Esophagus (tissue), 2 donors: ENCODE results near the gene XPO6. TPM values are rescaled to one million over a fixed set of nuclear protein-coding genes. Genes with fewer than 3 reads are reported as not detected.
A peak's percentile ranks its signal among the peaks of the same experiment; 100 is the strongest.

Experiments
- H3K27ac ChIP-seq, 2 donors: one replicate each; pipeline ENCODE4 v1.5.1; 2013; ENCODE audit warnings: low read depth in 2 of 2, mild to moderate bottlenecking in 2 of 2, inconsistent platforms in 1 of 2, low read length in 1 of 2, moderate library complexity in 1 of 2
- H3K27me3 ChIP-seq, 2 donors: one replicate each; pipeline ENCODE4 v1.6.1; 2013; ENCODE audit warnings: low read length in 2 of 2, control low read depth in 1 of 2, mild to moderate bottlenecking in 1 of 2; ENCODE audit not compliant: insufficient read depth in 2 of 2, control insufficient read depth in 1 of 2
- H3K36me3 ChIP-seq, 2 donors: one replicate each; pipeline ENCODE4 v1.6.1; 2013; ENCODE audit warnings: low read length in 1 of 2; ENCODE audit not compliant: control insufficient read depth in 2 of 2, insufficient read depth in 2 of 2
- H3K4me1 ChIP-seq, 2 donors: one replicate each; pipeline ENCODE4 v1.6.1; 2013; ENCODE audit warnings: low read length in 1 of 2; ENCODE audit not compliant: control insufficient read depth in 2 of 2, insufficient read depth in 2 of 2
- H3K4me3 ChIP-seq, 2 donors: one replicate each; pipeline ENCODE4 v1.5.1; 2013; ENCODE audit warnings: low read length in 2 of 2, mild to moderate bottlenecking in 2 of 2, low read depth in 1 of 2, moderate library complexity in 1 of 2
- H3K9me3 ChIP-seq, 2 donors: one replicate each; pipeline ENCODE4 v1.6.1; 2013; ENCODE audit warnings: mild to moderate bottlenecking in 2 of 2, low read depth in 1 of 2, low read length in 1 of 2, moderate library complexity in 1 of 2; ENCODE audit not compliant: control insufficient read depth in 2 of 2, insufficient read depth in 1 of 2
- WGBS, 2 donors: extraction: QIAGEN DNeasy Blood & Tissue Kit; methylation state at CpG; one replicate each; pipeline ENCODE4 v1.1.7; 2013; 5-methylcytosine and 5-hydroxymethylcytosine counted together
- polyA plus RNA-seq, 2 donors: library from polyadenylated mRNA; stranded (reverse); fragments of 200-250 nt; gene quantifications; one replicate each; pipeline ENCODE4 v1.2.3, GENCODE V29; 2013
- donor health status: healthy with polysubstance abuse.
- donor health status: Bipolar disorder and iron deficiency.

The XPO6 gene
- polyA plus RNA-seq, 2 donors: 50.6 to 52.1 TPM

DNA sequence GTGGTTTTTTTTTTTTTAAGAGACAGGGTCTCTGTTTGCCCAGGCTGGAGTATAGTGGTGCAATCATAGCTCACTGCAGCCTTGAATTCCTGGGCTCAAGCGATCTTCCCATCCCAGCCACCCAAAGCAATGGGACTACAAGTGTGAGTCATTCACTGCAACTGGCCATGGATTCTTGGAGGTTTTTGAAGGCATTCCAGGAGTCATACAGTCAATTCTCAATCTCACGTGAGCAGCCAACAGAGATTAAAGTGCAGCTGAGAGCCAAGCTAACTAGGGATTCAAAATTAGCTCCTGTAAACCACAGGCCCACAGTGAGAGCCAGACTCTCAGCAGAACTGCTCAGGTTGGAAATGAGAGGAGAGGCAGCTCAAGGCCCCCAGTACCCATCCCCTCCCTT, 30.2 kb downstream of the XPO6 start:
- Histone ChIP-seq H3K9me3 (no peaks in the 10 kb centered on the region), H3K4me1 (peaks cover 4 to 5% of the 10 kb centered on the region in 2 donors), H3K27me3 (no peaks in the 10 kb centered on the region), H3K27ac (peak overlapping the region in 1 of 2 donors; percentile 9), H3K4me3 (no peak overlapping the region), H3K36me3 (no peaks in the 10 kb centered on the region)
- WGBS, 2 donors: 24 to 25% methylated on average over 2 of the region's 2 CpGs

DNA sequence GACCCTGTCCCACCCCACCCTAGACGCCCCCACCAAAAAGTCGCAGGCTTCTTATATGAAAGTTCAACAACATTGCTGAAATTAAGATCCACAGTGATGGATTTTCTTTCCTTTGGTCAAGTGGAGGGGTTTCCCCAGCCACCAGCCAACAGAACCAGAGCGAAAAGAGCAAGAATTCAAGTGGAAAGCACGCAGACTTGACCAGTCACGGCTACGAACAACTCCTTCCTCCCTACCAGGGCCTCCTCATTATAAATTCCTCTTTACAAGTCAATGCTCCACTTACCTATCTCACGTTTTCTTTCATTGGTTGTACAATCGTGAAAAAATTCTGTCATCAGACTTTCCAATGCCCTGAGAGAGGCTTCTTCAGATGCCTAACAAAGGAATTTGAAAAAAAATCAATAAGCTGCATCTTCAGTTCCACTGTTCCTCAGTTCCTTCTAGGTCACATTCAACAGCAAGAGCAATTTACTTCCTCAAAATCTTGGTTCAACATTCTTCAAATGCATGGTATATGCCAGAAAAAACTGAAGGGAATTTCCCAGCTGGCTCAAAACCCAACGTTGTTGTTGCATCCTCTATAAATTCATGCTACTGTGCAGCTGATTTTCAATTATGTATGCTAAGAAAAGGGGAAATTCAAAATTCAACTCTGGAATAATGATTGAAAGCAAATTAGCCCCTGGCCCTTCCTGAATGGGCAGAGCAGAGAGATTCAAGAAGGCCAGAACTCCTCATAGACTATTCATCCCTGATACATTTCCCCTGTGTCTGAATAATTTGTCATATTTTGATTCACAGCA, 30.9 kb downstream of the XPO6 start:
- H3K27ac ChIP-seq: no peak overlapping the region
- H3K9me3 ChIP-seq: no peaks in the 10 kb centered on the region
- H3K27me3 ChIP-seq: no peaks in the 10 kb centered on the region
- WGBS, 2 donors: 71 to 76% methylated on average over 9 of the region's 9 CpGs
- H3K4me1 ChIP-seq: peaks cover 4 to 5% of the 10 kb centered on the region in 2 donors
- no peak overlapping the region for H3K4me3 ChIP-seq
- H3K36me3 ChIP-seq: no peaks in the 10 kb centered on the region

DNA sequence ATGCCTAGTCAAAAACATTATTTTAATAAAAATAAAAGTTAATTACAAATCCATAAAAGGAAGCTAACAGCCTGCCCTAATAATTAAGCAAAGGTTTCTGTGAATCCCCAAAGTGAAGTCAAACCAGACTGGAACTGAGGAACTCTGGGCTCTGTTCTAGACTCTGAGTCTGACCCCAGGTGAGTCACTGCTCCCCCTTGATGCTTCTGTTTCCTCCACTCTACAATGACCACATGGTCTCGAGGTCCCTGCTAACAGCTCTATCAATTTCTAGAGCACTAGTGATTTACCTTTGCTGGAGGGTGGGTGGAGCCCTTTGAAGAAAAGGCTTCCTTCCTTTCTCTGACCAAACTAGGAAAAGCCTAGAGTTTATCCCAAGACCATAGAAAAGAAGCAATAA, 32.4 kb downstream of the XPO6 start:
- Histone ChIP-seq H3K9me3 (no peaks in the 10 kb centered on the region), H3K4me1 (peaks cover 4 to 5% of the 10 kb centered on the region in 2 donors), H3K36me3 (peaks cover 6% of the 10 kb centered on the region in 2 donors), H3K27ac (no peak overlapping the region), H3K27me3 (no peaks in the 10 kb centered on the region), H3K4me3 (no peak overlapping the region)
- WGBS, 2 donors: 79 to 84% methylated on average over 1 of the region's 1 CpG

DNA sequence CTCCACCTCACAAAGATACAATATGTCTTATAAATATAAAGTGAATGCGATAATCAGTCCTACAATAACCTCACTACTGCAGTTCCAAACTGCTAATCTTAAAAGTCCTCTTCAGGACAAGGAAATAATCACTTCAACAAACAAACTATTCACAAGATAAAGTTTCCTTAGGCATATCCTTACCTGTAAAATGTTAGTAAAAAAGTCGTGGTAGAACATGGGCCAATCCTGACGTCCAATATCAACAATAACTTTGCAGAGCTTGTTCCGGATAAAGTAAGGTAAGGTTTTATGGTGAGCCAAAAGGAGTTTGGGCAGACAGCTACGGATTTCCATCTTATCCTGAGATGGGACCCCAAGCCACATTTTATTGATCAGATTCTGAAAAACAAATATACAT, 36.0 kb downstream of the XPO6 start:
- no peaks in the 10 kb centered on the region for H3K4me1 ChIP-seq
- H3K36me3 ChIP-seq: peaks cover 11 to 14% of the 10 kb centered on the region in 2 donors
- WGBS, 2 donors: 80 to 90% methylated on average over 5 of the region's 5 CpGs
- H3K4me3 ChIP-seq: no peak overlapping the region
- H3K27ac ChIP-seq: no peak overlapping the region
- no peaks in the 10 kb centered on the region for H3K27me3 ChIP-seq
- H3K9me3 ChIP-seq: no peaks in the 10 kb centered on the region

DNA sequence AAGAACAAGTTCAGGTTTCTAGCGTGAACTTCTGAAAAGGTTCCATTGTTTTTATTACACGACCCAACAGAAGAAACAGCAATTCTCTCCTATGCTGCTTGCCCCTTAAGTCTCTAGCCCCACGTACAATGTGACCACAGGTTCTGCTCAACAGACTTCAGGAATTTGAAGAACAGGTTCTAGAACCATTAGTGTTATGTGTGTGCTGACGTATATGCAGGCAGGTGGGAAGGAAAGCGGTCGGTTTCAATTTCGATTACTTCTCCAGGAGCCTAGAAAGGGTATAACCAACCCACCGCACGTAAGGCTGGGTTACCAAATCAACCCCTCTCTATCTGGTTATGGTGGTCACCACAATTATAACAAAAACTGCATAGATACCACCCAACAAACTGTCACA, 39.4 kb downstream of the XPO6 start:
- Histone ChIP-seq H3K36me3 (peaks cover 18 to 25% of the 10 kb centered on the region in 2 donors), H3K4me1 (no peaks in the 10 kb centered on the region), H3K27ac (no peak overlapping the region), H3K9me3 (no peaks in the 10 kb centered on the region), H3K27me3 (no peaks in the 10 kb centered on the region), H3K4me3 (no peak overlapping the region)
- WGBS, 2 donors: 78 to 81% methylated on average over 9 of the region's 9 CpGs

DNA sequence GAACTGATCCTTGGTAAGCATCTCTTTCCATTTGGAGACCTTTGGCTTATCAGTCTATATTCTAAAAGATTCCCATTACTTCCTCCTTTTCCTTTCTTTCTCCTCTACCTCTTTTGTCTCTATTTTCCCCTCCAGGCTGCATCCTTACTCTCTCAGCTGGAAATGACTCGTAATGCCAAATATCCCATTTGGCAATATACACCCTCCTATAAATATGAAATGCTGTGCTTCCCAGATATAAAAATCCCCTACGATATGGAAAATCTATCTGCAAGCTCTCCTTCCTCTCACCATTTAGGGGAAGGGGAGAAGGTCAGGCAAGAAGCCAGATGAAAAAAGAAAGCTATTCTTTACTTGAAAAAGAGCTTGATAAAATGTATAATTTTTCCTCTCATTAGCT, 39.9 kb downstream of the XPO6 start:
- Histone ChIP-seq H3K27ac (no peak overlapping the region), H3K4me1 (peaks cover 0 to 2% of the 10 kb centered on the region in 2 donors), H3K4me3 (no peak overlapping the region), H3K36me3 (peaks cover 18 to 30% of the 10 kb centered on the region in 2 donors), H3K9me3 (no peaks in the 10 kb centered on the region), H3K27me3 (no peaks in the 10 kb centered on the region)
- WGBS, 2 donors: 82 to 93% methylated on average over 2 of the region's 2 CpGs

DNA sequence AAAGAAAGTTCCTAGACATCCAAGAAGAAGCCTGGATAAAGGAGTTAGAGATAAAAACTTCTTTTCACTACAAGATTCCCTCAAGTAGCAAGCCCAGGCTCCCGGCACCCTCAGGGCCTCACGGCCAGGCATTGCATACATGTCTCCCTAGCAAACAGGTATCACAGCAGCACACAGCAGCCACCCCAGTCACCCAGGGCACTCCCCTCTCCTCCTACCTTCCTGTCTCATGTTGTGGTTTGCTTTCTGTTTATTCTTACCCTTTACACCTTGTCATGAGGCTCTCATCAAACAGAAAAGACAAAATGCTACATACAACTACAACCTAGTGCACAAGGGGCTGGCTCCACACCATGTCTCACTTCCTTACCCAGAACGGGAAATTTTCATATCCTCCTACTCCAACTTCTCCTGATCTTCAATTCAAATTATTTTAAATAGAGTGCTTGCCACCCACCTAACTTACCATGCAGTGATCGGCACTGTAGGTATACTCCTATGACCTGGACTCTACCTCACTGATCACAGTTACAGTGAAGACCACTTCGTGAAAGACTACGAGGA, 42.7 kb downstream of the XPO6 start:
- Histone ChIP-seq H3K4me1 (peaks cover 0 to 4% of the 10 kb centered on the region in 2 donors), H3K27ac (no peak overlapping the region), H3K36me3 (peaks cover 16 to 27% of the 10 kb centered on the region in 2 donors), H3K4me3 (no peak overlapping the region), H3K27me3 (no peaks in the 10 kb centered on the region), H3K9me3 (no peaks in the 10 kb centered on the region)
- WGBS, 2 donors: 84 to 91% methylated on average over 6 of the region's 6 CpGs

DNA sequence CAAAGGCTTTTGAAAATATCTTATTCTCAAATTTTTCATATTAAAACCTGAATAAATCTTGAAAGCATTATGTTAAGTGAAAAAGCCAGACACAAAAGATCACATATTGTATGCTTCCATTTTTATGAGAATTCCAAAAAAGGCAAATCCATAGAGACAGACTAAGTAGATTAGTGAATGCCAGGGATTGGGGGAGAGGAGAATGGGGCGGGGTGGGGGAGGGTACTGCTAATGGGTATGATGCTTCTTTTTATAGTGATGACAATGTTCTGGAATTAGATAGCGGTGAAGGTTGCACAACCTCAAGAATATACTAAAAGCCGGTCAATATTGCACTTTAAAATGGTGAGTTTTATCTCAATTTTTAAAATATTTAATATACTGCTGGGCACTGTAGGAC, 44.0 kb downstream of the XPO6 start:
- WGBS, 2 donors: 96 to 99% methylated on average over 3 of the region's 3 CpGs
- H3K27ac ChIP-seq: no peak overlapping the region
- H3K4me3 ChIP-seq: no peak overlapping the region
- peaks cover 0 to 4% of the 10 kb centered on the region in 2 donors for H3K4me1 ChIP-seq
- peaks cover 20 to 22% of the 10 kb centered on the region in 2 donors for H3K36me3 ChIP-seq
- no peaks in the 10 kb centered on the region for H3K9me3 ChIP-seq
- no peaks in the 10 kb centered on the region for H3K27me3 ChIP-seq

DNA sequence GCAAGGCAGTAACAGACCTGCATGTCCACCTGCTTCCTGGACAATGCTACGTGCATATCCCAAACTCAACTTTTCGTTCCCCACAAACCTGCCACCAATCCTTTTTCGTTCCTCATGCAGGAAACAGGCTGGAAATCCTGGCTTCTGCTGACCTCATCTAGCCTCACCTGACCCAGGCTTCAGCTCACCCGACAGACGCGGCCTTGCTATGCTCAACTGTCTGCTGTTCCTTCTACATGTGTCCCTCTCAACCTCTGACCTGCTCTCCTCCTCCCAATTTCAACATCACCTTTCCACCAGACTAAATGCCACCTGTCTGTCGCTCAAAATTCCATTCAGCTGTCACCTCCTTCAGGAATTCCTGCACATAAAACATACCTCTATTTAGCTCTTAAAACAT, 44.5 kb downstream of the XPO6 start:
- H3K27ac ChIP-seq: peak overlapping the region in 1 of 2 donors; percentile 33
- H3K4me1 ChIP-seq: peaks cover 0 to 4% of the 10 kb centered on the region in 2 donors
- no peak overlapping the region for H3K4me3 ChIP-seq
- H3K36me3 ChIP-seq: peaks cover 17 to 22% of the 10 kb centered on the region in 2 donors
- no peaks in the 10 kb centered on the region for H3K27me3 ChIP-seq
- H3K9me3 ChIP-seq: no peaks in the 10 kb centered on the region
- 94 to 95% methylated on average over 7 of the region's 7 CpGs for WGBS, 2 donors
